Endothelial cell of hepatic sinusoid (primary cell): Measurements from ENCODE around the gene PDE5A.

ENCODE experiments used
- in situ Hi-C: cut with HindIII; loops from 2 replicates; pipeline ENCODE4 v1.10.0; 2017; ENCODE audit warnings: low sequenced_read_pairs

PDE5A gene

GRCh38 chr4:119525005-119525749, 103.4 kb downstream of the PDE5A start:
- in situ Hi-C loops, result no loop called here

GRCh38 chr4:119523399-119523798, 105.2 kb downstream of the PDE5A start:
- in situ Hi-C loops, result no loop called here

GRCh38 chr4:119521268-119521667, 107.3 kb downstream of the PDE5A start:
- in situ Hi-C loops, result no loop called here

- in situ Hi-C loops, result no loop called here
Measured at GRCh38 chr4:119518915-119519410, 109.6 kb downstream of the PDE5A start.

GRCh38 chr4:119518230-119518892, 110.2 kb downstream of the PDE5A start:
- in situ Hi-C loops, result no loop called here

- in situ Hi-C loops, result no loop called here
Measured at GRCh38 chr4:119517361-119518229, 111.0 kb downstream of the PDE5A start.

GRCh38 chr4:119512398-119512797, 116.2 kb downstream of the PDE5A start:
- in situ Hi-C loops, result no loop called here

GRCh38 chr4:119510395-119511149, 118.0 kb downstream of the PDE5A start:
- in situ Hi-C loops, result no loop called here

GRCh38 chr4:119508281-119508680, 120.3 kb downstream of the PDE5A start:
- in situ Hi-C loops, result no loop called here

- in situ Hi-C loops, result no loop called here
Measured at GRCh38 chr4:119506806-119507205, 121.8 kb downstream of the PDE5A start.

- in situ Hi-C loops, result no loop called here
Measured at GRCh38 chr4:119504616-119505015, 124.0 kb downstream of the PDE5A start.

- in situ Hi-C loops, result no loop called here
Measured at GRCh38 chr4:119501740-119502139, 126.9 kb downstream of the PDE5A start.

GRCh38 chr4:119498527-119498926, 130.1 kb downstream of the PDE5A start:
- in situ Hi-C loops, result no loop called here

- in situ Hi-C loops, result no loop called here
Measured at GRCh38 chr4:119493886-119494285, 134.7 kb downstream of the PDE5A start.

GRCh38 chr4:119493419-119493818, 135.2 kb downstream of the PDE5A start:
- in situ Hi-C loops, result no loop called here

- in situ Hi-C loops, result no loop called here
Measured at GRCh38 chr4:119490335-119490734, 138.3 kb downstream of the PDE5A start.

- in situ Hi-C loops, result no loop called here
Measured at GRCh38 chr4:119489305-119489704, 139.3 kb downstream of the PDE5A start.

- in situ Hi-C loops, result no loop called here
Measured at GRCh38 chr4:119480331-119480730, 148.3 kb downstream of the PDE5A start.

GRCh38 chr4:119479835-119480234, 148.8 kb downstream of the PDE5A start:
- in situ Hi-C loops, result loop anchor here (10.0 kb wide), 1 partner anchor 495 kb away; no protein-coding TSS in a partner anchor

- in situ Hi-C loops, result loop anchor here (10.0 kb wide), 1 partner anchor 494 kb away; no protein-coding TSS in a partner anchor
Measured at GRCh38 chr4:119479180-119479808, 149.3 kb downstream of the PDE5A start.
